GM18511 (cell line): ENCODE data around the gene CCDC112.
A peak's percentile ranks its signal among the peaks of the same experiment; 100 is the strongest.

Experiments used
- ATAC-seq: cut with Tn5 transposase; IDR thresholded peaks from one replicate; pipeline ENCODE4 v1.9.1; 2021; ENCODE audit warnings: mild to moderate bottlenecking, moderate library complexity; ENCODE audit not compliant: unreplicated experiment

The CCDC112 gene

GRCh38 chr5:115317736-115318135, 21.3 kb upstream of the CCDC112 start:
- ATAC-seq = no peak

- ATAC-seq = no peak
Observed at GRCh38 chr5:115317320-115317719, 20.9 kb upstream of the CCDC112 start.

DNA sequence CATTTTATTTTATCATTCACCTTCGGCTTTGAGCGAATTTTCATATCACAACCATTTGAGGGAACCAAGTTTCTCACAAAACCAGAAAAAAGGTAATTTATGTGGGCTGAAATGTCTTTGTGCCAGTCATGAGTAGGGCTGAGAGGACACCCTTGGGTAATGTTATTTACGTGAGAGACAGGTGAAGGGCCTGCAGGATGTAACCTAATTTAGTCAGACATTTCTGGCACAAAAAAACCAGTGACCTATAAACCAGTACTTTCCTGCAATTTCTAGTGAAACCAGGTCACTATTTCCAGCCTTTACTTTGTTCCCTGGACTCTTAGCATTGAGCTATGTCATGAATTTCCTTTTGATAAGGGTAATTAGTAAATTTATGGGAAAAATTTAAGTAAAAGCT, 17.2 kb upstream of the CCDC112 start:
- ATAC-seq = no peak

GRCh38 chr5:115313052-115313451, 16.6 kb upstream of the CCDC112 start:
- ATAC-seq = no peak

GRCh38 chr5:115309751-115310370, 13.4 kb upstream of the CCDC112 start:
- no peak for ATAC-seq

DNA sequence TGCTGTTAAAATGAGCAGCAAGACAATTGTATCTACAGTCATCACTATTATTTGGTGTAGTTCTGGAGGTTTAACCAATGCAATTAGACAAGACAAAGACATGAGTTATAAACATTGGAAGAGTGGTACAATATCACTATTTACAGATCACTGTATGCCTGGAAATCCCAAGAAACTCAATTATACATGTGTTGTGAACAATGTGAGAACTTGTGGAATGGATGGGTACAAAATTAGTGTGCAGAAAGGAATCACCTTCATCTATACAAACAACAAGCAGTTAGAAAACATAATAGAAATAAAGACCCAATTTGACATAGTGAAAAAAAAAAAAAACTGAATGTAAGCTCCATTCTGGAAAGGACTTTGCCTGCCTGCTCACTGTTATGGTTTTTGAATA, 12.4 kb upstream of the CCDC112 start:
- ATAC-seq = no peak

- no peak for ATAC-seq
Observed at GRCh38 chr5:115306011-115306536, 9.6 kb upstream of the CCDC112 start.

DNA sequence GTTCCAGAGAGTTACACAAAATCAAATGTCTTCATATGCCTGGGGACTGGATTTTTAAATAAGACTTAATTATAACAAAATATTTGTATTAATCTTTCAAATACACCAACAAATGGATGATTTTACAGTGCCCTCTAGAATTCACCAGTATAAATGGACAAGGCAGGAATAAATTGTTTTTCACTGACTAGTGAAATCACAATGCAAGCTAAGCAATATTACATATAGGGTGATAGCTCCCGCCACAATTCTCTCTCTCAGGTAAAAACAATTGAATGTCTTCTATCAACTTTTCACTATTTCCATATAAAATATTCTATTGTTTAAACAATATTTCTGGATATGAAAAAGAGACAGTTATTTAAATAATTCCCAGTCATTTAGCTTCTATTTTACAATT, 8.0 kb upstream of the CCDC112 start:
- no peak for ATAC-seq

DNA sequence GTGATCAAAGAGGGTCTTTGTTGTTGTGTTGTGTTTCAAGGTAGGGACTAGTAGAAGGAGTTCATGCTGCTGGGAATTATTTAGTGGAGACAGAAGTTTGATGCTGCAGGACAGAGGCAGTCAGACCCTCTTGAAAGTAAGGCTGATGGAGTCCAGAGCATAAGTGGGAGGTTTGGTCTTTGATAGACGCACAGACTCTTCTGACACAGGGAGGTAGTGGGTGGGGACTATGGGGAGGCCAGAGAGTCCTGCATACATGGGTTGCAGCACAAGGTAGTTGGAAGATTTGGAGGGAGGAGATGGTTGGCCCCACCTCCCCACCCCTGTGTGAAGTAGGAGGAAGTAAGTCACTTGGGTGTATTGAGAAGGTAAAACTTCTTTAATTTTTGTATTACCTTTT, 2.4 kb upstream of the CCDC112 start:
- no peak for ATAC-seq

DNA sequence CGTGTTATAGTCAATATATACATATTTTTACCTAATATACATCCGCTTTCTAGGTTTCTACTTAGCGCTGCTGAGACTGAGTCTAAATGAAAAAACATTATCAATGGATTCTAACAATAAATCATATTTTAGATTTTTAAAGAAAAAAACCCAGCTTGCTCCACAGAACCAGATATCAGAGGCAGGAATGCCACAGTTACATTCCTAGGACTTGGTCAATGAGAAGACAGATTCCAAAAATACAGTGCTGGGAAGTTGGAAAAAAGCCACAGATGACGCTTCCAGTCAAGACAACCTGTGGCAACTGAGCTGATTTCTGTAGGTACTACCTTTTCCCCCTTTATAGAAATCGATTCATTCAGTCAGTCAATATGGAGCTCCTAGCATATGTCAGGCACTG, 577 bp upstream of the CCDC112 start:
- no peak for ATAC-seq

DNA sequence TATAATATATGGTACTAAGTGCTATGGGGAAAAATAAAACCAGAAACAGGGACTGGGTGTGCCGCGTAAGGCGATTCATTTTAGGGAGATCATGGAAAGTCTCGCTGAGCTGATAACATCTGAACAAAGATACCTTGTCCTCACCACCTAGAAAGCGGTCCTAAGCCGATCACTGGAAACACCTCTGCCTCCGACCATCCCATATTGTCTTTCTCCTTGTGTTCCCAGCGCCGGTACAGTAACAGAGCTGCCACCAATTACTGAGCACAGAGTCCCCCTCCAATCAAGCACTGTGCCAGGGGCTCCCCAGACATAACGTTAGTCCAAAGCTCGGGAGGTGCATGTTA, 704 bp downstream of the CCDC112 start:
- ATAC-seq = no peak

DNA sequence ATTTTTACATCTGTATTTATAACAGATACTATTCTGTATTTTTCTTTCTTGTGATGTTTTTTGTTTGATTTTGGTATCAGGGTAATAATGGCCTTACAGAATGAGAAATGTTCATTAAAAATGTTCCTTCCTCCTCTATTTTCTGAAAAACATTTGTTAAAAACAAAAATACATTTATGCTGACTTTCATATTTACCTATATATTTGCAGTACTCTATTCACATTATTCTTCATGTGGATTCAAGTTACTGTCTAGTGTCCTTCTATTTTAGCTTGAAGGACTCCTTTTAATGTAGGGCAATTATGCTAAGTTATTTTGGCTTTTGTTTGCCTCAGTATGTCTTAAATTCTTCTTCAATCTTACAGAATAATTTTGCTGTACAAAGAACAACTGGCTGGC, 5.1 kb downstream of the CCDC112 start:
- no peak for ATAC-seq

DNA sequence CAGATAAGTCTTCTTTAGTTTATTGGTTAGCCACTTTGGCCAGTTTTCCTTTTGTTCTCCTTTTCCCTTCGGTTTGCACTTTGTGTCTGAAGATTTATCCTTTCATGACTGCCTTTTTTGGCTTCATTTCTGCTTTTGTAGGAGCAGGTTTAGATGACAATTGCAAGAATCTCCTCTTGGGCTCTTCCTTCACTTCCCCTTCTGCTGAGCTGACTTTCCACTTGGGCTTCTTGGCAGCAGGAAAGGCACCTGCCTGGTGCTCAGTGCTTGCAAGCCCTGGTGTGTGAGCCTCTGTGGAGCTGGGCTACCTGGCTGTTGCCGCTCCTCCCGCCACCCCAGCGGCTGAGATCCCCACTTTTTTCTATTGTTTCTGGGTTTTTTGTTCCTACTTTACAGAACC, 7.3 kb downstream of the CCDC112 start:
- no peak for ATAC-seq

DNA sequence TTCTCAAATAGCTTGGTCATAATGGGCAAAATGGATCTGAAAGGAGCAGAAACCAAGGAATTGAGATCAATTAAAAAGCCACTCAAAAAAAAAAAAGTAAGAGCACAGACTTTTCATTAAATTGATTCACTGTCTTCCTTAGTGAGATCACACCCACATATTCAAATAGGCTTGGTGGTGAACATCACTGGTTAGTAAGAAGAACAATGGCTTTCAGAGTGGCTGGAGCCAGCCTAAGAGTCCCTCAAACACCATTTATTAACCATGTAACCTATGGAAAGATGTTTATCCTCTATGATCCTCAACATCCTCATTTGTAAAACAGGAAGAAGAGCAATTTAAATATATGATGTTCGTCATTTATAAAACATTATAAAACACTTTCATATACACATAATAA, 12.4 kb downstream of the CCDC112 start:
- no peak for ATAC-seq

GRCh38 chr5:115282131-115282530, 14.3 kb downstream of the CCDC112 start:
- ATAC-seq = no peak

DNA sequence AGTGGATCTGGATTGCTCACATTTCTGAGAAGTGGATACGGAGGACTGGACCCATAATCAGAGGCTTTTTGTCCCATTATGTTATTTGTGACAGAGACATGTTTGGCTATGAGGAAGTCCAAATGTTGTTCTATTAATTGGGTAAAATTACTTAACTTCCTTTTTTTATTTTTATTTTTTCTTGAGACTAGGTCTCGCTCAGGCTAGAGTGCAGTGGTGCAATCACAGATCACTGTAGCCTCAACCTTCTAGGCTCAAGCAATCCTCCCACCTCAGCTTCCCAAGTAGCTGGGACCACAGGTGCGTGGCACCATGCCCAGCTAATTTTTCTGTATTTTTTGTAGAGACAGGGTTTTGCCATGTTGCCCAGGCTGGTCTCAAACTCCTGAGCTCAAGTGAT, 21.9 kb downstream of the CCDC112 start:
- ATAC-seq = no peak

DNA sequence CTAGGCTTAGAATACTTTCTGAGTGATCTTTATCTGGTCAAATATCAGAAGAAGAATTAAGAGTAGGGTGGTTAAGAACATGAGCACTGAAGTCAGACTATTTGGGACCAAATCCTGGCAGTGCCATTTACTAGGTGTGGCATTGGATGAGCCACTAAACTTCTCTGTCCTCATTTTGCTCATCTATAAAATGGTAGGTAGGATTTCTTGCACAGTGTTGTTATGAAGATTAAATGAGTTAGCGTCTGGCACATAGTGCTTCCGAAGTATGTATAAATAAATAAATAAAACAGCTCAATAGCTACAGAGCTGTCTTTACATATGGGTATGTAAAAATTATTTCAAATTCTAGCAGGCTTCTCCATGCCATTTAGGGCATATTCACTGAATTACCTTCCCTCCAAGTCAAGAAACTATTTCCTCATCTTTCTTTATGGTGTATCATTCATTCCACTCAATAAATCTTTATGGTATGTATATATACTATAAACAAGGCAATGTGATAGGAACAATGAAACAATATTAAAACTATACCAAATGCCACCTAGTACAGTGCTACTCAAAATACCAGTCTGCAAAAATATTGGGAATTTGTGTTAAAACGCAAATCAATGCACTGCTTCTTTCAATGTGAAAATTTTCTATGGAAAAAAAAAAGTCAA, 24.0 kb downstream of the CCDC112 start:
- no peak for ATAC-seq

DNA sequence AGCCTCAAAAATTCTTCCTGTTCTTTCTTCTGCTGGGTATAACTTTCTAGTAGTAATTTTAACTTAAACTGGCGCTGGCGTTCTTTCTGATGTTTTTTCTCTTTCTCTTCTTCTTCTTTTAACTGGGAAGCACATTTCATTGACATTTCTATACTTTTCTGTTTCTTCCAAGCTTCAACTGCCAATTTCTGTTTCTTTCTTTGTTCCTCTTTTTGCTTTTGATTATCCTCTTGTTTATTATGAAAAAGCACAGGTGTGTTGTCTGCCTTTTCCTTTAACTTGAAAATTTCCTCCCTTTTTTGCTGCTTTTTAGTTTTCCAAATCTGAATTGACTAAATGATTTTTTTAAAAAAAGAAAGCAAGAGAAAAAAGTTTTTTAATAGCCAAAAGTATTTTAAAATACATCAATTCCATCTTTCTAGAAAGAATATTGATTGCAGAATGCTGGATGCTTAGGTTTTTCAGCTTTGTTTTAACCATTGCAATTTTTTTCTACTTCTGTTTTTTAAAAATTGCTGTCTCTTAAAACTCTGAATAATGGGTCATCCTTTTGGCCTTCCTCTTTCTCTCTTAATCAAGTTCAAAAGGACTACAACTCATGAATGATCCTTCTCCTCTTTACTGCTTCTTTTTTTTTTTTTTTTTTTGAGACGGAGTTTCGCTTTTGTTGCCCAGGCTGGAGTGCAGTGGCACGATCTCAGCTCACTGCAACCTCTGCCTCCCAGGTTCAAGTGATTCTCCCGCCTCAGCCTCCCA, 25.0 kb downstream of the CCDC112 start:
- ATAC-seq = peak; percentile 76

DNA sequence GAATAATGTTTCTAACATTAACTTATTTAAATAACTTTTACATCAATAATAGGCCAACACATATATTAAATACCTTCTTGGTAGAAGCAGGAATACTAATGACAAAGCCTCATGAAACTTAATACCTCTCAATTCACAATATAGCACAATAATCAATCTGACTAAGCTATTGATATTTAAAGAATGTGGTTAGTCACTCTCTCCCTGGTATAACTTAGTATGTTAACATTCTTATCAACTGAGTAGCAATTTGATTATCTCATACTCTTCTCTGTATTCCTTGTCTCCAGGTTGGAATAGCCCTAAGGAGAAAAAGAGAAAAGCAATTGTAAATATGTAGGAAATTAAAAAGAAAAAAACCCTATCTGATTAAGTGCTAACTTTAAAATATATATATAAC, 28.8 kb downstream of the CCDC112 start:
- ATAC-seq = no peak

GRCh38 chr5:115265220-115265619, 31.2 kb downstream of the CCDC112 start:
- no peak for ATAC-seq

- no peak for ATAC-seq
Observed at GRCh38 chr5:115264786-115265185, 31.7 kb downstream of the CCDC112 start.

DNA sequence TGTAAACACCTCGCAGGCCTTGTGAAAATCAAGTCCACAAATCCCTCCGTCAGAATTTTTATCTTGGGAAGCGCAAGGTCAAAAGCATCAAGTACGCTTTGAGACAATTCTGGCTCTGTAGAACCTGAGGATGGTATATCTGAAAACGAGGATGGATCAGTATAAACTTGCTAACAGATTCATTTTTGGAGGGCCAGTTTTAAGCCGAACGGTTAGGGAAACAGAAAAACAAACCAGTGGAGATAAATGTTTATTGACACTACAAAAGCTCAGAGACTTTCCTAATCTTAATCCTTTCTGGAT, 33.4 kb downstream of the CCDC112 start:
- ATAC-seq = no peak
